ENCODE measurements around the gene TMCC3.
A peak's percentile ranks its signal among the peaks of the same experiment; 100 is the strongest.
"Not testable (repeated sequence)": the region's sequence is repeated elsewhere in the genome, so short reads cannot be mapped to it uniquely, and the experiment has no call there.

TMCC3 gene, protein sequence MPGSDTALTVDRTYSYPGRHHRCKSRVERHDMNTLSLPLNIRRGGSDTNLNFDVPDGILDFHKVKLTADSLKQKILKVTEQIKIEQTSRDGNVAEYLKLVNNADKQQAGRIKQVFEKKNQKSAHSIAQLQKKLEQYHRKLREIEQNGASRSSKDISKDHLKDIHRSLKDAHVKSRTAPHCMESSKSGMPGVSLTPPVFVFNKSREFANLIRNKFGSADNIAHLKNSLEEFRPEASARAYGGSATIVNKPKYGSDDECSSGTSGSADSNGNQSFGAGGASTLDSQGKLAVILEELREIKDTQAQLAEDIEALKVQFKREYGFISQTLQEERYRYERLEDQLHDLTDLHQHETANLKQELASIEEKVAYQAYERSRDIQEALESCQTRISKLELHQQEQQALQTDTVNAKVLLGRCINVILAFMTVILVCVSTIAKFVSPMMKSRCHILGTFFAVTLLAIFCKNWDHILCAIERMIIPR

DNA sequence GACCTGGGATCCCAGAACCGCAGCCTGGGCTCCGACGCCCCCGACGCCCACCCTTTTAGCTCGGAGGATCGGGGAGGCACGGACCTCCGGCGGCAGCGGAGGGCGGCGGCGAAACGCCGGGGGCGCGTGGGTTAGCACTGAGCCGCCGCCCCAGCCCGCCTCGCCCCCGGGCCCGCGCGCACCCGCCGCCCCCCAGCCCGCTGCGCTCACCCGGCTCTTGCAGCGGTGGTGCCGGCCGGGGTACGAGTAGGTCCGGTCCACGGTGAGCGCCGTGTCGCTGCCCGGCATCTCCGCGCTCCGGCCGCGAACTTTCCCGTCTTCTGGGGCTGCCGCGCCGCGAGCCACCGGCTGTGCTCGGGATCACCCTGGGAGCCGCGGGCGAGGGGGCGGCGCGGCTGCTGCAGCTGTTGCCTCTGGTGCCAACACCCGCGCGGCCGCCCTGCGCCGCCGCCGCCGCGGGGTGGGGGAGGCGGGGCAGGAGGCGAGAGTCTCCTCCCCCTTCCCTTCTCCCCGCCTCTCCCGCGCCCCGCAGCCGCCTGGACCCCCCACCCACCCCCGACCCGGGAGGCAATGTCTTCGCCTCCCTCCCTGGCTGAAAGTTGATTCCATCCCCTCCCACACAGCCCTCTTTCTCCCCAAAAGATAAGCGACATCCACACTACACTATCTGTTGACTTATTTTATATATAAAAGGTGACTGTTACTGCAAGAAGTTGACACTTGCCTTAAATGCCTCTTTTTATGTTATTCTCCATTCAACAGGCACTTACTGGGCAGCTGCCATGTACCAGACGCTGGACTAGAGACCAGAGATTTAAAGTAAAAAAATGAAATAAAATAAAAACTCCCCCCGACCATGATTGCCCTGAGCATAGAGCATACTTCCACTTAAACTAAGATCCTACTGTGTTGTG is at the start of gene TMCC3:
TSS of gene TMCC3 (minus strand) at position 415 of the 914 bp plus-strand sequence. CDS start at position 288, 127 bp downstream.
- DNase-seq = peak; percentile 9

DNA sequence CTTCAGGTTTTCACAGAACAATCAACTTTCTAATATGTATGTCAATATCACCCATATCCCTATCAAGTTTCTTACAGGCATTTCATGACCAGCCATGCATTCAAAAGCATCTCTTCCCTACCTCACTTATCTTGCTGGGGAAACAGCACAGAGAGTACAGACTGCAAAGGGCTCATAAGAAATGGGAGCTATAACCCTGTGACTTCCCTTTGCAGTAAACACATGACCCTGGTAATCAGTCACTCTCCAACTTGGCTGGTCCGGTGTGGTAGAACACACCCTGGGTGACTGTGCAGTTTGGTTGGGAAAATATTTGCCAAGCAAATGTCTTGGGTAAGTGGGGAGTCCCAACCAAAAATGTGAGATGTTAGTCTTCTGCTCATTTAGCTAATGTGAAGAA is 49.4 kb upstream of the TMCC3 start:
- no peak for DNase-seq

DNA sequence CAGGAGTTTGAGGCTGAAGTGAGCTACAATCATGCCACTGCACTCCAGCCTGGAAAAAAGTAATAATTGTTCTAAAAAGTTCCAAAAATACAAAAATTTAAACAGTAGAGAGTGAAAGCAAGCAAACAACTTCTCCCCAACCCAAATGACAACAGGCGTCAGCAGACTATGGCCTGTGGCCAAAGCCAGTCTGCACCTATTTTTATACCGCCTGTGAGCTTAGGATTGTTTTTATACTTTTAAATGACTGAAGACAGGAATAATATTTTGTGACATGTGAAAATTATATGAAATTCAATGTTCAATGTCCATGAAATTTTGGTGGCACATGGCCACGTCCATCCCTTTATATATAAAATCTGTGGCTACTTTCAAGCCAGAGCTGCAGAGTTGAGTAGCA is 48.2 kb upstream of the TMCC3 start:
- no peak for DNase-seq

DNA sequence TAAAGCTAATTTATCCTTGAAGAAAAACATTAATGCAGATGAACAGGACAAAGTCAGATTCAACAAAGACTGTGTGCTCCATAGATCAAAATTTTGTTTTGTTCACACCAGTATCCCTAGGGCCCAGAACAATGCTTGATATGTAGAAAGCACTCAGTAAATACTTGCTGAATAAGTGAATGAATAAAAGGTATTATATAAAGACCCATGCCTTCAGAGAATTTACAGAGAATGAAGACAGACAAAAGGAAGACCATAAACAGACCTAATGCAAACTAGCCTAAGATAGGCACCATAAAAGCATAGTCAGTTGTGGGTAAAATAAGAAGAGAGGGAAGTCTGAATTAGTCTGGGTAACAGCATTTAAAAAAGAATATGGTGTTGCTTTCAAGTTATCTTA is 47.3 kb upstream of the TMCC3 start:
- DNase-seq = no peak

DNA sequence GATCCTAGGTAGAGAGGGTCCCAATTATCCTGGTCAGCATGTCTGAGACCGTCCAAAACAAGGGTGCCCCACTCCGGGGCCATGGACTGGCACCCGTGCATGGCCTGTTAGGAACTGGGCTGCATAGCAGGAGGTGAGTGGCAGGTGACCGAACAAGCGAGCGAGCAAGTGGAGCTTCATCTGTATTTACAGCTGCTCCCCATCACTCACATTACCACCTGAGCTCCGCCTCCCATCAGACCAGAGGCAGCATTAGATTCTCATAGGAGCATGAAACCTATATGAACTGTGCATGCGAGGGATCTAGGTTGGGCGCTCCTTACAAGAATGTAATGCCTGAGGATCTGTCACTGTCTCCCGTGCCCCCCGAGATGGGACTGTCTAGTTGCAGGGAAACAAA is 44.4 kb upstream of the TMCC3 start:
- DNase-seq = no peak

DNA sequence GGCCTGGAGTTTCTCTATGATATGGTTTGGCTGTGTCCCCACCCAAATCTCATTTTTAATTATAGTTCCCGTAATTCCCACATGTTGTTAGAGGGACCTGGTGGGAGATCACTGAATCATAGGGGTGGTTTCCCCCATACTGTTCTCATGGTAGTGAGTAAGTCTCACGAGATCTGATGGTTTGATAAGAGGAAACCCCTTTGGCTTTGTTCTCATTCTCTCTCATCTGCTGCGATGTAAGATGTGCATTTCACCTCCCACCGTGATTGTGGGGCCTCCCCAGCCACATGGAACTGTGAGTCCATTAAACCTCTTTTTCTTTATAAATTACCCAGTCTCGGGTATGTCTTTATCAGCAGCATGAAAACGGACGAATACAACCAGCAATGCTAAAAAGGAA is 42.5 kb upstream of the TMCC3 start:
- DNase-seq = not testable (repeated sequence)

DNA sequence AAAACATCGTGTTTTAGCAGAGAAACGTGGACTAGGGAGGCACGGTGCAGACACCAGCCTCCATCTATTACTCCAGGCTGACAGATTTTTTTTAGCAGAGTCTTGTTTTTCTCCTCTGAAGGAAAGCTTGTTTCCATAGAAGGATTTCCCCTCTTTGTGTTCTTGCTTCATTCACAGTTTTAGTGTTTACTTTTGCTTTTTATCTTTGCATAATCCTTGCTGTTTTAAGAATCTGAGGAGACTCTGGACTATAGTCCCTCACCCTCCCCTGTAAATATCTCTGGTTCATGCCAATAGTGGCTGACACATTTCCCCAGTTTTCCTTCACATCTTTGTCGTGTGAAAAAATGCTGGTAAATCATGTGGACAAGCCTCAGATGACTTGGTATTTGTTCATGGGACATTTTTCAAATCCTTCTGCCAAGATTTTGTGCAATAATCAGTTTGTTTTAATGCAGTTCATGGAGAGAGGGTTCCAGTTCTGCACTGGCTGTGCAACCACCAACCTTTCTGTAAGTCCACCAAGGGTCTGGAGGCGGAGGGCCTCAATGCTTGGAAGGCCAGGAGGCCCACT is 39.9 kb upstream of the TMCC3 start:
- DNase-seq = no peak

DNA sequence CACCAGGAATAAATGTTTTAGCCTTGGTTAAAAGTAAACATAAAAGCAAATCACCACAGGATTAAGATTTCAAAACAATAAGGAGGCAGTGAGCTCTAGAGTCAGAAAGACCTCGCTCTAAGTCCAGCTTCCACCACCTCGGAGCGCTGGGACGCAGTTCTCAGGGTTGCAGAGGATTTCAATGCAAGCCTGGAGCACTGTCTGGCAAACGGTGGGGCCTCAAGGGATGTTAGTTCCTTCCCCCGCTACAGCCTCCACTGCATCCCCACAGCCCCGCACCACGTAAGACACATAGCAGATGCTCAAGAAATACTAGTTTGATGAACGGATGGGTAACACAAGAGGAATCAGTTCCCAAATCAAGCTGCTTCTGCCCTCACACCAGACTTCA is 39.3 kb upstream of the TMCC3 start:
- DNase-seq = no peak

DNA sequence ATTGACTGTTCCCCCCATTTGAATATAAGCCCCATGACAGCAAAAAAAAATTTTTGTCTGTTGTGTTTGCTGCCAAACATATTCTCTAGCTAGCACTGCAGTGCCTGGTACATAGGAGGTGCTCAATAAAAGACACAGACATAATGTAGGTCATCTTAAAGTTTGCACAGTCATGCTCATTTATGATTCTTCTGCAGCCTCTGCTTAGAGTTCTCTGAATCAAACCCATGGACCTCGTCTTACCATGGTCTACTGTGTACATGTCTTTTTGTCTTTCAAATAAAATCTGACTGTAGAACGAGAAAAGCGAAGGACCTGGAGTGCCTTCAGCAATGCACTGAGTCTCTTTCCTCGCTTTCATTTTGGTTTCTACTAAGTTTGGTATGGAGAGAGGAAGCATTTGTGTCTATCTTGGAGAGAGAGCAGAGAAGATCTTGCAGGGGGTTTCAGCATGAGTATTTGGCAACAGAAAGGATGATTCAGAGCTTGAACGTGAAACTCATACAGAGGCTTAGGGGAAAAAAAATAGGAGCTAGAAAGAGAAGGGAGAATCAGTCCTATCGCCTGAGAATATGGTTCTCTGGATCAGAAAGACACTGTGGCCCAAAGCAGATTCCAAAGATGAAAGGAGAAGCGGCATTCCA is 38.8 kb upstream of the TMCC3 start:
- no peak for DNase-seq

DNA sequence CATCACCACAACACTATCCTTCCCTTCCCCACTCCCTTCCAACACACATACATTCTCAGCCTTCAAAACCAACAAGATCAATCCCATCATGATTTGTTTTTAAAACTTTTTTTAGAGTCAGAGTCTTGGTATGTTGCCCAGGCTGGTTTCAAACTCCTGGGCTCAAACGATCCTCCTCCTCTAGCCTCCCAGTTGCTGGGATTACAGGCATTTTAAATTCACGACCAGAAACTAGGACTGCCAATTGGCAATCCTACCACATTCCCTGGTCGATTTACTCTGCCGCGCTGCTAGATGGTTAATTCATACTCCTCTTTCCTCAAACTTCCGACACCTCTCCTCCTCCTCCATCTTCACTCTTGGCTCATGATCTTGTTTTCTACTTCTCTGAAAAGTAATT is 37.5 kb upstream of the TMCC3 start:
- no peak for DNase-seq

DNA sequence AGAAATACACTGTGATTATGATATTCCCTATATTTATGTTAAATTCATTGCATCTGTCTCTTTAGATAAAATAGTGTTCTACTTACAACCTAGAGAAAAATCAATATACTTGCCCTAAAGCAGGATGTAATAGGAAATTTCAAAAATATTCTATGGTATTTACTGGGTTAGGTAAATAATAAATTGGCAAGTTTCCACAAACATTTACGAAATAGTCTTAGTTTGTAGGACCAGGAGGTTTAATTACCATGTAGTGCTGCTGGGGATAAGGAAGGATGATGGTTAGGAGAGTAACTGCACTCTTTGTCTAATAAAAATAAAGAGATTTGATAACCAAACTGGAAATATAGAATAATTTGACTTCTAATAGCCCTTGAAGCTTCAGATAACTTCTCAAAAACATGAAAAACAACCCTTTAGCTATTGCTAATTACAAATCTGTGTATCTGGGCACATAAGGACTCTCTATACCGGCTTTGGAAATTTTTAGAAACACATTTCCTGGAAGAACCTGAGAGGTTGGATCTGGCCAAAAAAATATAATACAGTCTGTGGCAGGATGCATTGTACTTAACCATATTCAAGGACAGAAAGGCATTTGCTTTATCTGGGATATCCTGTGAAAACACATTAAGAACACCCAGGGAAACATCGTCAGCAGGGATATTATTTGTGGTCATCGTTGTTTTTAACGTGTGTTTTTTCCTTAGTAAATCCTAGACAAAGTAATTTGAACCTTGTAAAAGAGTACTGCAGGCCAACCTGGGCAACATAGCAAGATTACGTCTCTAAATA is 36.7 kb upstream of the TMCC3 start:
- DNase-seq = no peak

DNA sequence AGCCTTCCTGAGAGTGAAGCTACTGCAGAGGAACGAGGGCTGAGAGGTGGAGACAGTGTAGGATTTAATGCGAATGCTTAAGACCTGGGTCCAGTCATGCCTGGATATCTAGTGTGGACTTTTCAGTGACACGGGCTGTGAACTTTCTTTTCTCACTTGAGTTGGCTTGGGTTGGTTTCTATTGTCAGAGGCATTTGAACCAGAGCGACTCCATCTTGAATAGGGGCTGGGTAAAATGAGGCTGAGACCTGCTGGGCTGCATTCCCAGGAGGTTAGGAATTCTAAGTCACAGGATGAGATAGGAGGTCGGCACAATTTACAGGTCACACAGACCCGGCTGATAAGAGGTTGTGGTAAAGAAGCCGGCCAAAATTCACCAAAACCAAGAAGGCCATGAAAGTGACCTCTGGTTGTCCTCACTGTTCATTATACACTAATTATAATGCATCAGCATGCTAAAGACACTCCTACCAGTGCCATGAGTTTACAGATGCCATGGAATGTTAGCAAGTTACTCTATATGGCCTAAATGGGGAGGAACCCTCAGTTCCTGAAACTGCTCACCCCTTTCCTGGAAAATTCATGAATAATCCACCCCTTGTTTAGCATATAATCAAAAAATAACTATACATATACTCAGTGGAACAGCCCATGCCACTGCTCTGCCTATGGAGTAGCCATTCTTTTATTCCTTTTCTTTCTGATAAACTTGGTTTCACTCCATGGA is 34.2 kb upstream of the TMCC3 start:
- DNase-seq = no peak

DNA sequence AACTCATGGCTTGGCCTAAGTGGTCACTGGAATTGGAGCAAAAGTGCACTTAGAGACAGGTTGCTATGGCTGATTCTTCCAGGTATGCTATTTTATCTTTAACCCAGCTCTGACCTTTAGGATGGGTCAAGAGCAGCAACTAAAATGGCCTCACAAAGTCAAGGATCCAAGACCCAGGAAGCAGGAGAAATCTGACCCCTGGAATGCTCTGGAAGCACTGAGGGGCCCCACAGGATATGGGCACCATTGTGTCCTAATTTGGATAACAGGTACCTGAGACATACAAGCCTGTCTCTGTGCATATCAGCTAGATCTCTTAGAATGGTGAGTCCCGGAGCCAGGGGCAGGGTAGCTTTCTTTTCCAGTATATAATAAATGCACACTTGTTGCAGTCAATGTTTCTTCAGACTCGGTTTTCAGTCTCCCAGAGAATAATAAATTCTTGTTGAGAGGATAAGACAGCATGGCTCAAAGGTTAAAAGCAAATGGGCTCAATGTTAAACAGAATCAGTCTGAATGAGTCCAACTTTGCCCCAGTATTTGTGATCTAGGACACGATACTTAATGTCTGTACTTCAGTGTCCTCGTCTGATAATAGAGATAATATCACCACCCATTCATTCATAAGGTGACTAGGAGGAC is 29.3 kb upstream of the TMCC3 start:
- DNase-seq = no peak

DNA sequence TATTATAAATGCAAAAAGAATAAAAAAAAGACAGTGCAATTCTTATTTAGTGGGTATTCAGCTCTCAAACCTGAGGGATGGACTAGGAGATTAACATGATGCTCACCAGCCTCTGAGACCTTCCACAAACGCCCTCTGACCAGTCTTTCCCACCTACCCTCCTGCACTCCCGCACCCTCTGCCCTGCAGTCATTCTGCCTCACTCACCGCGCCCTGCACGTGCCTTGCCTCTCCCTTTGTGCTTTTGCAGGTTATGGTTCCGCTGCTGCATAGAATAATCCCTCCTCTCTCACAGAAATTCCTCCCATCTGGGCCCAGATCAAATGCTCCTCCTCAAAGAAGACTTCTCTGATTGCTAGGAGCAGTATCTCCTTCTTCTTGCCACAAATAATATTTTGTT is 28.5 kb upstream of the TMCC3 start:
- no peak for DNase-seq

DNA sequence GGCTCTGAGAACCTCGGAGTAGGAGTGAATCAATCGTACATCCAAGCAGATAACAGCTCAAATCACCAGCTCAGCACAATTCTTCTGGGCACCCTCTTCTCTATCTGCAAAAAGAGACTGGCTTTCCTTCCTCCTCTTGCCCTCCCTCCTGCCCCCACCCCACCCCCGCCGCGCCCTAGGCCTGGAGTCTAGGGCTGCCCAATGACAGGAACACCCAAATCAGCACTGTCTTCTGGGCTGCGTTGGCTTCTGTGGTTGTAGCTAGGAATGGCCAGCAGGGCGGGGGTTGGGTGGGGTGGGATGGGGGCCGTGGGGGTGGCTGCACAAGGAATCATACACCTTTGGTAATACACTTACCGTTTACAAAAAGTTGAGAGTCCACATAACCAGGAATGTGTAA is 28.0 kb upstream of the TMCC3 start:
- no peak for DNase-seq

DNA sequence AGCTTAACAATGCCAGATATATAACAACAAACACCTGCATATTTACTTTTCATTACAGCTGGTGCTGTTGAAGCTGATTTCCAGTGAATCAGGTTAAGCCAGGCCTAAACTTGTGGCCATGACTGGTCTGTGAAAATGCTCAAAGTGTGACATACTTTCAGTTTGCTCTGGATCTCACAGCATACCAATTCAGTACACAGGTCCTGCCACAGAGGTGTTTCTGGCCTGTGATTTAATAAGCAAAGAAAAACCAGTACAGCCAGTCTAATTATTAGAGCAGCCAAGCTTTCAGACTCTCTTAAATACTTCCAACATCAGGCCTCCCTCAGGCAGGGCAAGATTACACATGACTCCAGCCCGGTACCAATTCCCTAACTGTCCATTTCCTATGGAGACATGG is 27.4 kb upstream of the TMCC3 start:
- DNase-seq = no peak

DNA sequence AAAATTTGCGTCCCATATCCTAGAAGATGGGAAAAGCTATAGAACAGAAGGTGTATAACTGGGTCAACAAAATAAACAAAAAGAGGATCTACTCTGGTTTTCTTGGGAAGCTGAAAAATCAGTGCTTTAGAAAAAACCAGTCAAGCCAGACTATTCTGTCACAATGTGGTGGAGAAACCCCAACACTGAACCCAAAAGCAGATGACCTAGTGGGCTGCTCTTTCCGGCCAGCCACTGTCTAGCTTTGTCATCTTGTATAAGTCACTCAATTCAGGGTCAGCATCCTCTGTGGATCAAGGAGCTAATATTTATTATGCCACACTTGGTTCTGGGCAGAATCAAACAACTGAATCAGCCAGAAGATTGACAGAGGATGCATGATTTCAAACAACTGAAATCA is 26.6 kb upstream of the TMCC3 start:
- DNase-seq = no peak

DNA sequence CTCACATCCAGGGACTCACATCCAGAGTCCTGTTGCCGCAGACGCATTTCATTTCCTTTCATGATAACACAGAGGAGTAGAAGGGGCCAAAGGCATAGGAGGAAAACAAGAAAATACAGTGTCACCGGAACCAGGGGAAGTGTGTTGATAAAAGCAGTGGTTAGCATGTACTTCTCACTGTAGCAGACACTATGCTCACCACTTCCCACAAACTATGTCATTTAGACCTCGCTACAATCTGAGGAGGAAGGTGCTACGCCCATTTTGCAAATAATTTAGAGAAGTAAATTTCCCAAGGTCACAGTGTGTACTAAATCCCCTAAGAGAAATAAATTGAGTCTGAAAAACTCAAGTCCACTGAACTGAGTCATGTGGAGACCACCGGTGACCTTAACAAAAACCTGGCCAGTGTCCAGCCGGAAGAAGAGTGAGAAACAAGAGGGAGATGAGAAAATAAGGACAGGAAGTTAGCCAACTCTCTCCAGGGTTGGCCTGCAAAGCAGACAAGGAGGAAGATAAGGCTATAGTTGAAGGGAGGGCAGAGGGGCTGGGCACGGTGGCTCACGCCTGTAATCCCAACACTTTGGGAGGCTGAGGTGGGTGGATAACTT is 25.8 kb upstream of the TMCC3 start:
- no peak for DNase-seq

DNA sequence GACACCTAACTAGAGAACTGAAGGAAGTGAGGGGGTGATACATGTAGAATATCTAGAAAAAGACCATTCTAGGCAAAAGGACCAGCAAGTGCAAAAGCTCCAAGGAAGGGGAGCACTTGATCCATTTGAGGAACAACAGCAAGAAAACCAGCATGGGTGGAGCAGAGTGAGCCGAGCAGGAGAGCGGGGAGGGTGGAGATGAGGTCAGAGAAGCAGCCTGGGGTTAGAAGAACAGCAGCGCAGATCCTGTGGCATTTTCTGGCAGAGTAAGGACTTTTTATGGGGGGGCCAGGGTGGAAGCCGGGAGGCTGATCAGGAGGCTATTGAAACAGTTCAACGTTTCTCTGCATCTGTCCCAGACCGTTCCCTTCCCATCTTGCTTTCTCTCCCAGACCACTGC is 24.5 kb upstream of the TMCC3 start:
- DNase-seq = no peak

DNA sequence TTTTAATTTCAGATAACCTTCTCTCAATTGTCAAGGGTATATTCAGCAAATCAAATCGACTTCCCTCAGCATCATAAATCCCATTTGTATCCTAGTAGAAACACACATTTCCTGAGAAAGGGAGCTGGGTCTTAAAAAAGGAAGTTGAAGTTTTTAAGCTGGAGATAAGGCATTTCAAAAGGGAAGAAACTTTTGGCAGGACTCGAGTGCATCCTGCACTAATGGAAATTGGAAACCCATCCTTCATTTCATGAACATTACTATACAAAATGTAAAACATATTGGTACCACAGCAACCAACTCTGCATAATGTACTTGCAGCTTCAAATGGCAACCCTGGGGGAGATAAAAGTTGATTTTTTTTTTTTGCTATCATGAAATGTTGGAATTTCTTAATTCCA is 23.7 kb upstream of the TMCC3 start:
- DNase-seq = no peak

DNA sequence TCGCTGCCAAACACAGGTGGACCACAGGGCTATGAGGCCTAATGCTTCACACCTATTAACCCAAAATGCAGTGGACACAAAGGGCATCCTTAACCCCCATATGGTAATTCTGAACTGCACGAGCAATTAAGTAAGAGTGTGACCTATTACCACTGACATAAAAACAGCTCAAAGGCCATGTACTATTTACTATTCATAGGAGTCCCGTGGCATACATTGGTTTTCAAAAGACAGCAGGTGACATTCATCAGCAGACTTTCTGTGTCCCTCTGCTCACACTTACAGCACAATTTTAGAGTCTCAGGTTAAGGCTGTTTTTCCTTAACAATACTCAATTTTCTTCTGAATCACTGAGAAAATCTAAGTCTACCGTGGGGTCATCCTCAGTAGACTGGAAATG is 23.1 kb upstream of the TMCC3 start:
- DNase-seq = no peak
